ENCODE data around the gene TMIE.

TMIE gene

GRCh38 chr3:46717447-46718231 lies 16.4 kb downstream of the TMIE start, which contains the start of gene PRSS50:
Gene PRSS50 (minus strand): TSS chr3:46717869. CDS start chr3:46717824, 45 bp downstream.
- no peak for DNase-seq (ENCODE audit: low read depth)
- TF ChIP-seq, protein P1, sequence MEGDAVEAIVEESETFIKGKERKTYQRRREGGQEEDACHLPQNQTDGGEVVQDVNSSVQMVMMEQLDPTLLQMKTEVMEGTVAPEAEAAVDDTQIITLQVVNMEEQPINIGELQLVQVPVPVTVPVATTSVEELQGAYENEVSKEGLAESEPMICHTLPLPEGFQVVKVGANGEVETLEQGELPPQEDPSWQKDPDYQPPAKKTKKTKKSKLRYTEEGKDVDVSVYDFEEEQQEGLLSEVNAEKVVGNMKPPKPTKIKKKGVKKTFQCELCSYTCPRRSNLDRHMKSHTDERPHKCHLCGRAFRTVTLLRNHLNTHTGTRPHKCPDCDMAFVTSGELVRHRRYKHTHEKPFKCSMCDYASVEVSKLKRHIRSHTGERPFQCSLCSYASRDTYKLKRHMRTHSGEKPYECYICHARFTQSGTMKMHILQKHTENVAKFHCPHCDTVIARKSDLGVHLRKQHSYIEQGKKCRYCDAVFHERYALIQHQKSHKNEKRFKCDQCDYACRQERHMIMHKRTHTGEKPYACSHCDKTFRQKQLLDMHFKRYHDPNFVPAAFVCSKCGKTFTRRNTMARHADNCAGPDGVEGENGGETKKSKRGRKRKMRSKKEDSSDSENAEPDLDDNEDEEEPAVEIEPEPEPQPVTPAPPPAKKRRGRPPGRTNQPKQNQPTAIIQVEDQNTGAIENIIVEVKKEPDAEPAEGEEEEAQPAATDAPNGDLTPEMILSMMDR (IDR thresholded peaks at IDR 0.05; ENCODE audit: insufficient read depth, low read depth, low read length, missing control alignments) = no peak
- no peak within 1 kb of the TSS for H3K4me3 ChIP-seq (ENCODE audit: low read length)

- DNase-seq (ENCODE audit: low read depth) = no peak
- TF ChIP-seq, protein P1 (IDR thresholded peaks at IDR 0.05; ENCODE audit: insufficient read depth, low read depth, low read length, missing control alignments) = no peak
- H3K4me3 ChIP-seq (ENCODE audit: low read length) = no peak overlapping the region
Observed at GRCh38 chr3:46719044-46719565, 17.9 kb downstream of the TMIE start.

DNA sequence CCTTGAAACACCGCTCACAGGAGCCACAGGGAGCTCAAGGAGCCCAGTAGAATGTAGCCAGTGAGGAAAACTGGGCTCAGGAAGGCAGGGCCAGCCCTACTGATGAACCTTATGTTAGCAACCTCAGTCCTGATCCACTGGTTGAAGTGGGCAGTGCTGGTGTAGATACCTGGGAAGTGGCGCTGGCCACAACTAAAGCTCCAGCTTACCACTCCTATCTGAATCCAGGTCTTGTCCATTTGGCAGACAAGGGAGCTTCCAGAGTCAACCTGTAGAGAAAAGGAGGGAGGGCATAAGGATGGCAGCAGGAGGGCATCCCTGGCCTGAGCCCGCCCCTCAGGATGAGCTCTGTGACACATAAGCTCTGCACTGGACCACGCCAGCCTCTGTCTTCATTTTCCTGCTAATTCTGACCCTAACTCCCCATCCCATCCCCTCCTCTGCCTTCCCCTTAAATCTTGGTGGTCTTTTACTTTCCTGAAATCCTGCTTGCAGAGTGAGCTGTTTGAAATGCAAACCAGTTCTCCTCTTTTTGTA lies 18.6 kb downstream of the TMIE start:
- TF ChIP-seq, protein P1 (IDR thresholded peaks at IDR 0.05; ENCODE audit: insufficient read depth, low read depth, low read length, missing control alignments) = no peak
- H3K4me3 ChIP-seq (ENCODE audit: low read length) = no peak overlapping the region
- no peak for DNase-seq (ENCODE audit: low read depth)

DNA sequence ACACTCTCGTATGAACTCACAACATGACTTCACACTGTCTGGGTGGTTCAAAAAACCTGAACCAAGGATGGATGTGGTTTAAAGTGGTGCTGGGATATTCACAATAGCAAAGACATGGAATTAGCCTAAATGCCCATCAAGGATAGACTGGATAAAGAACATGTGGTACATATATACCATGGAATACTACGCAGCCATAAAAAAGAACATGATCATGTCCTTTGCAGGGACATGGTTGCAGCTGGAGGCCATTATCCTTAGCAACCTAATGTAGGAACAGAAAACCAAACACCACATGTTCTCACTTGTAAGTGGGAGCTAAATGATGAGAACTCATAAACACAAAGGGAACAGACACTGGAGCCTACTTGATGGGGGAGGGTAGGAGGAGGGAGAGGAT lies 19.8 kb downstream of the TMIE start:
- no peak for DNase-seq (ENCODE audit: low read depth)
- H3K4me3 ChIP-seq (ENCODE audit: low read length) = no peak overlapping the region
- TF ChIP-seq, protein P1 (IDR thresholded peaks at IDR 0.05; ENCODE audit: insufficient read depth, low read depth, low read length, missing control alignments) = no peak

- DNase-seq (ENCODE audit: low read depth) = no peak
- TF ChIP-seq, protein P1 (IDR thresholded peaks at IDR 0.05; ENCODE audit: insufficient read depth, low read depth, low read length, missing control alignments) = no peak
Observed at GRCh38 chr3:46722443-46722842, 21.3 kb downstream of the TMIE start.

GRCh38 chr3:46724424-46724823 lies 23.2 kb downstream of the TMIE start:
- no peak for DNase-seq (ENCODE audit: low read depth)
- H3K4me3 ChIP-seq (ENCODE audit: low read length) = no peak overlapping the region
- TF ChIP-seq, protein P1 (IDR thresholded peaks at IDR 0.05; ENCODE audit: insufficient read depth, low read depth, low read length, missing control alignments) = no peak

More at GRCh38 chr3:46722443-46722842, 21.3 kb downstream of the TMIE start:
- no peak overlapping the region for H3K4me3 ChIP-seq (ENCODE audit: low read length)

Data from epithelial cell of esophagus (primary cell).